Measurements from ENCODE around the gene NF1. TPM values are rescaled to one million over a fixed set of nuclear protein-coding genes. Genes with fewer than 3 reads are reported as not detected.
"Not testable (repeated sequence)": the region's sequence is repeated elsewhere in the genome, so short reads cannot be mapped to it uniquely, and the experiment has no call there.

Gene NF1
- total RNA-seq, 4 donors from 2014 or later = 40.9 to 158 (median 113) TPM

DNA sequence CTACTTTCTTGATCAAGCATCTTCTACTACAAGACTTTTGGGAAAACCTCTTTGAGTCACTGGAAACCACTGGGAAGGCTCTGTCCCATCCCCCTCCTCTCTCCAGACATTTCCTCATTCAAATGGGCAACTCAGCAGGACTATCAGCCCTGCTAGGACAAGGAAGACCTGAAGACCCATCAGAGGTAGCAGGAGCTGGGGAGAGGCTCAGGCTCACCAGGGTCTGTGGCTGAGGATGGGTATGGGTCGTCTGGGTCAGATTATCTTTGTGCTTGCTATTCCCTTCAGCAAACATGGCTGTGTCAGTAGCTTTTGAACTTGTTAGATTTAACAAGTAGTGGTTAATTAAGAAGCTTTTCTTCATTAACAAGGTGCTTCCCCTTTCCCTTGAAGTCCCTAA is 15.0 kb upstream of the NF1 start:
- TF ChIP-seq, protein P1, sequence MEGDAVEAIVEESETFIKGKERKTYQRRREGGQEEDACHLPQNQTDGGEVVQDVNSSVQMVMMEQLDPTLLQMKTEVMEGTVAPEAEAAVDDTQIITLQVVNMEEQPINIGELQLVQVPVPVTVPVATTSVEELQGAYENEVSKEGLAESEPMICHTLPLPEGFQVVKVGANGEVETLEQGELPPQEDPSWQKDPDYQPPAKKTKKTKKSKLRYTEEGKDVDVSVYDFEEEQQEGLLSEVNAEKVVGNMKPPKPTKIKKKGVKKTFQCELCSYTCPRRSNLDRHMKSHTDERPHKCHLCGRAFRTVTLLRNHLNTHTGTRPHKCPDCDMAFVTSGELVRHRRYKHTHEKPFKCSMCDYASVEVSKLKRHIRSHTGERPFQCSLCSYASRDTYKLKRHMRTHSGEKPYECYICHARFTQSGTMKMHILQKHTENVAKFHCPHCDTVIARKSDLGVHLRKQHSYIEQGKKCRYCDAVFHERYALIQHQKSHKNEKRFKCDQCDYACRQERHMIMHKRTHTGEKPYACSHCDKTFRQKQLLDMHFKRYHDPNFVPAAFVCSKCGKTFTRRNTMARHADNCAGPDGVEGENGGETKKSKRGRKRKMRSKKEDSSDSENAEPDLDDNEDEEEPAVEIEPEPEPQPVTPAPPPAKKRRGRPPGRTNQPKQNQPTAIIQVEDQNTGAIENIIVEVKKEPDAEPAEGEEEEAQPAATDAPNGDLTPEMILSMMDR (IDR thresholded peaks at IDR 0.05) = no peak
- TF ChIP-seq POLR2A (IDR thresholded peaks at IDR 0.05) = no peak
- H3K4me3 ChIP-seq = no peak overlapping the region
- H3K27me3 ChIP-seq = no peaks in the 10 kb centered on the region
- intact Hi-C loops (cut with DNase I; ENCODE audit: low total_unique reads) = no loop called here
- DNase-seq = no peak
- H3K27ac ChIP-seq = no peak overlapping the region
- no peaks in the 10 kb centered on the region for H3K4me1 ChIP-seq
- H3K36me3 ChIP-seq = no peaks in the 10 kb centered on the region
- no peaks in the 10 kb centered on the region for H3K9me3 ChIP-seq

DNA sequence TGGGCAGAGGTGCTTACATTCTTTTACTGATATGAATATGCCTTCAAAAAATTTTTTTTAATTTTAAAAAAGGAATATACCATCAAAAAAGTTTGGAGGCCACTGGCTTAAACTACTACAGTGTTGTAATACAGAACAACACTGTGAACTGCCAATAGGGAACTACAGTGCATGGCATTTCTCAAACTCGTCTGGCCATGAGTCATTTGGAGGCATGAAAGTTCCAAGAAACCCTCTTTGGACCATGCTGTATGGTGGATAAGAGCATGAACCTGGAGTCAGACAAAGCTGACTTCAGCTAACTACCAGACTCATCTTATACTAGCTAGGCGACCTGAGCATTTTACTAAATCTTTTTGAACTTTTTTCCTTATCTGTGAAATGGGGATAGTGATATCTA is 9.2 kb upstream of the NF1 start:
- no peaks in the 10 kb centered on the region for H3K27me3 ChIP-seq
- intact Hi-C loops (cut with DNase I; ENCODE audit: low total_unique reads) = no loop called here
- no peaks in the 10 kb centered on the region for H3K36me3 ChIP-seq
- no peak for DNase-seq
- no peak overlapping the region for H3K4me3 ChIP-seq
- no peak for TF ChIP-seq POLR2A (IDR thresholded peaks at IDR 0.05)
- TF ChIP-seq, protein P1 (IDR thresholded peaks at IDR 0.05) = no peak
- no peak overlapping the region for H3K27ac ChIP-seq
- no peaks in the 10 kb centered on the region for H3K4me1 ChIP-seq
- no peaks in the 10 kb centered on the region for H3K9me3 ChIP-seq

DNA sequence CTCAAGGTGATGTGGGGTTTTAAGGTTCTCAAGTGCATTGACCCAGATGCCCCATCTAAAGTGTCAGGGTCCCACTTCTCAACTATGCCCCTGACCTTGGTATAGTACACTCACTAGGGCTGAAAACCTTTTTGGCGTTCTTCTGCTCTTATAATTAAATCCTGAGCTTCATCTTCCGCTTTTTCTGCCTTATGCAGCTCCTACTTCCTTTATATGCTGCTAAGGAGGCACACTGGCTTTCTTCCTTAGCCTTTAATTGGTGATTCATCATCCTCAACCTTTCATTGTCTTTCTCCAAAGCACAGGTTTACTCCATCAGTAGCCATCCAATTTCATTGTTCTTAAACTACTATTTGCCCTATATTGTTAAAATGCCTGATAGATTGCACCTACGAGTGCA is 5.3 kb upstream of the NF1 start:
- Histone ChIP-seq H3K27me3 (no peaks in the 10 kb centered on the region), H3K27ac (no peak overlapping the region), H3K36me3 (no peaks in the 10 kb centered on the region), H3K4me3 (no peak overlapping the region), H3K9me3 (no peaks in the 10 kb centered on the region), H3K4me1 (no peaks in the 10 kb centered on the region)
- intact Hi-C loops (cut with DNase I; ENCODE audit: low total_unique reads) = no loop called here
- TF ChIP-seq POLR2A (IDR thresholded peaks at IDR 0.05) = no peak
- TF ChIP-seq, protein P1 (IDR thresholded peaks at IDR 0.05) = no peak
- DNase-seq = no peak

DNA sequence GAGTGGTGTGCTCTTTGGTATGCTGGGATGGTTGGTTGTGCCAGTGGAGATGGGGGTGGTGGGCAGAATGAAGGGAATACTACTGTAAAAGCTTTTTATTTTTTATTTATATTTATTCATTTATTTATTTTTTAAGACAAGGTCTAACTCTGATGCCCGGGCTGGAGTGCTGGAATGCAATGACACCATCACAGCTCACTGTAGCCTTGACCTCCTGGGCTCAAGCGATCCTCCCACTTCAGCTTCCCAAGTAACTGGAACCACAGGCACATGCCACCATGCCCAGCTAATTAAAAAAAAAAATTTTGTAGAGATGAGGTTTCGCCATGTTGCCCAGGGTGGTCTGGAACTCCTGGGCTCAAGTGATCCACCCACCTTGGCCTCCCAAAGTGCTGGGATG is 4.1 kb upstream of the NF1 start:
- intact Hi-C loops (cut with DNase I; ENCODE audit: low total_unique reads); H3K4me1 ChIP-seq; H3K4me3 ChIP-seq; DNase-seq; H3K27ac ChIP-seq; H3K9me3 ChIP-seq; H3K27me3 ChIP-seq; H3K36me3 ChIP-seq: not testable (repeated sequence)

DNA sequence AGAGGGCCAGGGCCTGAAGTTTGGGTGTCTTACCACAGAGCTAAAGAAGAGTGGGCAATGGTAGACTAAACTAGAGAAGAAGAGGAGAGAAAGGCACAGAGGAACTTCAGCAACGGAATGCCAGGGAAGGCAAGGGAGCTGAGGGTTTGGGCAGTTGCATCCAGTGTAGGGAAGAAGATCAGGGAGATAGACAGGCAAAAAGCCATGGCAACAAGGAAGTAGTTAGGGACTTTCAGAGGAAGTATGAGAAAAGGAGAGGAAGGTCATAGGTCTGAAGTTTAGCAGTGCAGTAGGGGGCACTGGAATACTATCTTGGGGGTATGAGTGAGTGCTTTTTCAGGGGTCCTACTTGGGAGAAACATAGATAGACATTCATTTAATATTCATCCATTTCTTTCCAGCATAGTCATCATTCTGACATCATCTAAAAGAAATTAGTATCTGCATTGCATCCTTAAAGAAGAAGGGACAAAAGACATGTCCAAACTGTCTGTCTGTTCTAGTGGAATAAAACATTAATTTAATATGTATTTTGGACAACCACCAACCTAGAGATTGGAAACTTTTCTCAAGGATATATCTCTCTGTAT is 2.2 kb upstream of the NF1 start:
- TF ChIP-seq, protein P1 (IDR thresholded peaks at IDR 0.05) = no peak
- no peak for TF ChIP-seq POLR2A (IDR thresholded peaks at IDR 0.05)
- intact Hi-C loops (cut with DNase I; ENCODE audit: low total_unique reads) = no loop called here
- no peaks in the 10 kb centered on the region for H3K36me3 ChIP-seq

More for the DNA sequence above, 2.2 kb upstream of the NF1 start:
- Histone ChIP-seq H3K27me3 (no peaks in the 10 kb centered on the region), H3K4me1 (no peaks in the 10 kb centered on the region), H3K27ac (no peak overlapping the region), H3K9me3 (no peaks in the 10 kb centered on the region), H3K4me3 (no peak overlapping the region)
- DNase-seq = no peak
